NCI-H1436 (cell line): Measurements from ENCODE around the gene CASP10.
"Not testable (repeated sequence)": the region's sequence is repeated elsewhere in the genome, so short reads cannot be mapped to it uniquely, and the experiment has no call there.

Experiments
- DNase-seq: peaks from one replicate; lab custom pipeline; 2025; lab: John Stamatoyannopoulos, UW

The CASP10 gene

DNA sequence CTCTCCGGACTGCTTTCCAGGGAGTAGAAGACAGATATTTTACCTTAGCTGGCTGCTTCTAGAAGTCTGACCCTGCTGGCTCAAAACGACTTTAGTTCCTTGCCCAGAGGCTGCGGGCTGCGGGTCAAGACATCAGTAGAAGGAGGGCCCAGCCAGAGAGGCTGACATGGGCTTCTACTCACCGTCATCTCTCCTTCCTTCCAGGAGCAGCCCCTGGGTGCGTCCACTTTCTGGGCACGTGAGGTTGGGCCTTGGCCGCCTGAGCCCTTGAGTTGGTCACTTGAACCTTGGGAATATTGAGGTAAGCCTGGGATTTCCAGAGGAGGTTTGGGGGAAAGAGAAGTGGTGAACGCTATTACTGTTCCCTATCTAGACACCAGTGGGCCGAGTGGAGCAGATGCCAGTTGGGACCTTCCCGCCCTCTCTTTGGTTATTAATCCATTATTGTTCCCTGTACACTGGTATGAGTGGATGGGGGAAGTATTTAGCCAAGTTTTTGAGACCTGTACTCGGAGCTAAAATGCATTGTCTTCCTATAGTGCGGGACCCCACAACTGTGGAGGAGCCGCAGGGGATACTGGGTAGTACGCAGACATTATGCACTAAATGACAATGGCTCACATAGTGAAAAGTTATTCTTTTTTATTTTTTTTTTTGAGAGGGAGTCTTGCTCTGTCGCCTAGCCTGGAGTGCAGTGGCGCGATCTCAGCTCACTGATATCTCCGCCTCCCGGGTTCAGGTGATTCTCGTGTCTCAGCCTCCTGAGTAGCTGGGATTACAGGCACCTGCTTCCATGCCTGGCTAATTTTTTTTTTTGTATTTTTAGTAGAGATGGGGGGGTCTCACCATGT, 51.1 kb downstream of the CASP10 start:
- no peak for DNase-seq

DNA sequence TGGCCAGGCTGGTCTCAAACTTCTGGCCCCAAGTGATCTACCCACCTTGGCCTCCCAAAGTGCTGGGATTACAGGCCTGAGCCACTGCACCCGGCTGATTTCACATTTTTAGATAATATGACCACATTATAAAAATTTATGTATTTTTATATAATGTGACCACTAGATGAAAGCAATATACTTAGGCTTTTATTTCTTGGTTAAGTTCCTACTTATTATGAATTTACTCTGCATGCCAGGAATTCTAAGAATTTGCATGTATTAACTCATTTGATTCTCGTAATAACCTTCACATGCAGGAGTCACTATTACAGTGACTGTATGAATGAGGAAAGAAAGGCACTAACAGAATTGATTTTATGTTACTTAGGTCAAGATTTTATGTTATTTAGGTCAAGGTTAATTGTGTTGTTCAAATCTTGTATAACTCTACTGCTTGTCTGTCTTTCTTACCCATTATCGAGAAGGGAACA, 51.8 kb downstream of the CASP10 start:
- no peak for DNase-seq

DNA sequence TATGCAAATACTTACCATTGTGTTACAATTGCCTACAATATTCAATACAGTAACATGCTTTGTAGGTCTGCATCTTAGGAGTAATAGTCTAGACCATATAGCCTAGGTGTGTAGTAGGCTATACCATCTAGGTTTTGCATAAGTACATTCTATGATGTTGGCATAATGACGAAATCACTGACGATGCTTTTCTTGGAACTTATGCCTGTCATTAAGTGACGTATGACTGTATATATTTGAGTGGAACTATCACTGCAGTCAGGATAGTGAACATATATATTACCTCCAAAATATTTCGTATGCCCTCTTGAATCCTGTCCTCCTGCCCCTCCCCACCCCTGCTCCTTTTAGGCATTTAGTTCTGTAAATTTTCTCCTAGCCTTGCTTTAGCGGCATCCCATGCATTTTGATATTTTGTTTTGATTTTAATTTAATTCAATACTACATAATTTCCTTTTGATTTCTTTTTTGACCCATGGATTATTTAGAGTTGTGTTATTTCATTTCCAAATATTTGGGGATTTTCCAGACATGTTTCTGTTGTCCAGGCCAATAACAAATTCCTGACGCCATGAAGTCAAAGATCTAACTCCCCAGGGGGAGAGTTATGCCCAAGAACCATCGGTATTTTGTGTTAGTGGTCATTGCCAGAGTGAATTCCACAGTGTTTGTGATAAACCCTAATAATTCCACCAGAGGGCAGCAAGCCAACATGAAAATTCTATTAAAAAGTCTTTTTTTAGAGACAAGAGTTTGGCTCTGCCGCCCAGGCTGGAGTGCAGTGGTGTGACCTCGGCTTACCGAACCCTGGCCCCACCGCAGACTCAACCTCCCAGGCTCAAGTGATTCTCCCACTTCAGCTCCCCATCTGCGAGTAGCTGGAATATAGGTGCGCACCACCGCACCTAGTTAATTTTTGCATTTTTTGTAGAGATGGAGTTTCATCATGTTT, 53.2 kb downstream of the CASP10 start:
- no peak for DNase-seq

DNA sequence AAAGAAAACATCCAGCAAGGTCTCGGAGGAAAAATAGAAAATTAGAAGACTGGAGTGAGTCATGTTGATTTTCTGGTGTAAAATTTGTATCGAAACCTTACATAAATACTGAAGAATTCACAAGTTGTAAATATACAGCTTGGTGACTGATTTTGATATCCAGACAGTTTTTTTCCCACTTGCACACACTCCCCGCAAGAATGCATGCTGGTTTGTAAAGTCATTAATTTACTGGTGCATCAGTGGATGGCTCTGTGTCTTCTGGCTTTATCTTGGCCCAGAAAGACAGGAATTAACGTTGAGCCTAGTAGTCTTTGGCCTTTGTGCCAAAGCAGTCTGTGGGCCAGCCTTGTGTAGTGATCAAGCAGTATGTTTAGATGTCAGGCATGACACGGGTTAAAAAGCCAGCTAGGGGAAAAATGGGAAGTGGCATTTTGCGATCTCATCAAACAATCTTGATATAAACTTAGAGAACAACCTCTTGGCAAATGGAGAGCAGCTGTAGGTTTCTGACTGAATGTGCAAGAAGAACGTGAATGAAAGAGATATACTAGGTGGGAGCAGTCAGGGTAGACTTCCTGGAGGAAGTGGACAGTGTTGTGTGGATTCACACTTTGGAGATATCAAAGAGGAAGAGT, 54.7 kb downstream of the CASP10 start:
- no peak for DNase-seq

DNA sequence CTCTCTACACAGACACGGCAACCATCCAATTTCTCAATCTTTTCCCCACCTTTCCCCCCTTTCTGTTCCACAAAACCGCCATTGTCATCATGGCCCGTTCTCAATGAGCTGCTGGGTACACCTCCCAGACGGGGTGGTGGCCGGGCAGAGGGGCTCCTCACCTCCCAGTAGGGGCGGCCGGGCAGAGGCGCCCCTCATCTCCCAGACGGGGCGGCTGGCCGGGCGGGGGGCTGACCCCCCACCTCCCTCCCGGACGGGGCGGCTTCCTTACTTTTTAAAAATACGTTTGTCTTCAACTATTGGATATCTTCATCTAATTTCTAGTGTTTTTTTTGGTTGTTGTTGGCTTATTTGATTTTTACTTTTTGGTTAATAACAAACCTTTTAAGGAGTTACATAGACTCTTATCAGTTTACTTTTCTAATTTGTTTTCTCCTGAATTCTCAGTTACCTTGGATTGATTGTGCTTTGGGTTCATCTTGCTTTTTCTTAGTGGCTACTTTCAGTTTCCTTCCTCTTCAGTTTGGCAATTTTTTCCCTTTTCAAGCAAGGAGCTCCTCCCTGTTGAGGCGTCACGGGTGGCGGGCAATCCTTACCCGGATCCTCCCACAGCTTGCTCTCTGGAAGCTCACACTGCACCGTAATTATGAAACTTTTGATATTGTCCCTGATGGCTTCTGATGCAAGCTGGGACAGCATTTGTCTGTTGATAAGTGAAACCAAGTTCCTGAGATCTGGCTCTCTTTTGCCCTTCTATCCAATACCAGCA, 56.4 kb downstream of the CASP10 start:
- DNase-seq, result not testable (repeated sequence)

DNA sequence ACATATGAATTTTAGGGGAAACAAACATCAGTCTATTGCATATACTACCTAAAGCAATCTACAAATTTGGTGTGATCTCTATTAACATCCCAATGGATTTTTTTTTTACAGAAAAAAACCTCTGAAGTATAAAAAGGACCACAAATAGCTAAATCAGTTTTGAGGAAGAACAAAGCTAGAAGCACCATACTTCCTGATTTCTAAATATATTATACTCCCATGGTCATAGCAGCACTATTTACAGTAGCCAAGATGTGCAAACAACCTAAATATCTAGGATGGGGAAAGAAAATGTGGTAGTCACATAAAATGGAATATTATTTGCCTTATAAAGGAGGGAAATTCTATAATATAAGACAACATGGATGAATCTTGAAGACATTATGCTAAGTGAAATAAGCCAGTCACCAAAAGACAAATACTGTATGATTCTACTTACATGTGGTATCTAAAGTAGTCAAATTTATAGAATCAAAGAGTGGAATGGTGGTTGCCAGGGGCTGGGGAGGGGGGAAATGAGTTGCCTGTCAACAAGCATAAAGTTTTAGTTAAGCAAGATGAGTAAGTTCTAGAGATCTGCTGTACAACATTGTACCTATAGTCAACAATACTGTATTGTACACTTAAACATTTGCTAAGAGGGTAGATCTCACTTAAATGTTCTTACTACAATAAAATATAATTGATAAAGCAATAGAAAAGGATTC, 59.8 kb downstream of the CASP10 start:
- no peak for DNase-seq

DNA sequence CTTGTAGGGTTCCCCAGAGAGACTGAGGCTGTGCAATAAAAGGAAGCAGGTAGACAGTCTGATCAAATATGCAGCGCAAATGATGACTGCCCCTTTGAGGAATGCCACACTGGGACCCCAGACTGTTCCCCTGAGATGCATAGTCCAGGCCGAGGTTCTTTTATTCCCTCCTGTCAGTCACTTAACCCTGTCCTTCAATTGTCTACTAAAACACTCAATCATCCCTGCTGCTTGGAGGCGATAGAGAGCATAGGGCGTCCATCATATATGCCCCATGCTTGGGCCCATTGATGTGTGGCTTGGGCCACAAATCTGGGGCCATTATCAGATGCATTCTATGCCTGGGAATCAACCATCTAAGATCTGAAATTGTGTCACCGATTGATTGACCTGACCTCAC, 61.9 kb downstream of the CASP10 start:
- DNase-seq, result no peak

DNA sequence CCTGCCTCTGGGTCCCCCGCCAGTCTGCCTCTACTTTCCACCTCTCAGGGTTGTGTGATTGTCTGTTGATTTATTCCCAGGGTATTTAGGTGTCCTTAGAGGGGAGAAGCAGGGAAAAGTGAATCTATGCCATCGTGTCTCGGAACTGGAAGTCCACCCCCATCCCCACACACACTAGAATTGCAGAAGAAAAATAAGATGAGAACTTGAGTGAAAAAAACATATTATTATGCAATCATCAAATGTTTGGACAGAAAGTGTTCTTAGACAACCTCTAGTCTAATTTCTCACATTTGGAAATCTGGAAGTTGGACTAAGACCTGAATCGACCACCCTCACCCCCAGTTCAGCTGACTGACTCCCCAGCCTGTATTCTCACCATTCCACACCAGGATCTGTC, 63.3 kb downstream of the CASP10 start:
- no peak for DNase-seq

DNA sequence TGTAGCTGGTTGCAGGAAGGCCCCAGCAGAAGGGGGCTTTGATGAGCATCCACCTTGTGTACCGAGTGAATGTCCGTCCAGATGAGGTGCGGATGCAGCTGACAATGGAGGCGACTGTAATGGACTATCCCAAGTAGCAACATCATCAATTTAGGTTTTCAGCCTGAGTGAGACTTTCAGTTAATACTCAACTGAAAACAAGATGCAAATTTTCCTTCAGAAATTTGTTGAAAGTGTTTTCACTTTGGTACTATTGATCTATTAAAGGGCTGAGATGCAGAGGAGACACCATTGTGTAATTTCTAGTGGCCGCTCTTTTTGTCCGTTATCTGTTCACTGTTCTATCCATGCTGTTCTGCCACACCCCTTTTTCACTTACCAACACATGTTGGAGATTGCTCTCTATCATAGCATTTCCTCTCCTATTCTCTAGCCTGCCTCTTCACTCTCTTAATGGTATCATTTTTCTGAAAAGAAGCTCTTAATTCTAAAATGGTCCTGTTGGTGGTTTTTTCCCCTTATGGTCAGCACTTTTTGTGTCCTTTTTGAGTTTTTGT, 65.4 kb downstream of the CASP10 start:
- no peak for DNase-seq

DNA sequence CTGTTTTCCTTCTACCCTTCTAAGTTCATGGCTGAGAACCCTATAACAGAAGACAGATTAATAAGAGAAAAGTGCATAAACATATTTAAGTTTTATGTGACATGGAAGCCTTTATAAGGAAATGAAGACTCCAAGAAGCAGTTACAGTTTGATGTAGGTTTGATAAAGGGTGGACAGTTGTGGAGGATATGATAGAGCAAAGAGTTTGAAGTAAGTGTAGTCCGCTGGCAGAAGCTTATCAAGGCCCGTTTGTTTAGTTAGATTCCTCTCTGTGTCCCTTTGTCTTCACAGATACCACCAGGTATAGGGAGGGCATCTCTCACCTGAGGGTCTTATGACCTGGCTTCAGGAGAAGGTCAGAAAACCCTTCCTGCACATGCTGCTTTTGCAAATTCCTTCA, 66.9 kb downstream of the CASP10 start:
- DNase-seq, result no peak

DNA sequence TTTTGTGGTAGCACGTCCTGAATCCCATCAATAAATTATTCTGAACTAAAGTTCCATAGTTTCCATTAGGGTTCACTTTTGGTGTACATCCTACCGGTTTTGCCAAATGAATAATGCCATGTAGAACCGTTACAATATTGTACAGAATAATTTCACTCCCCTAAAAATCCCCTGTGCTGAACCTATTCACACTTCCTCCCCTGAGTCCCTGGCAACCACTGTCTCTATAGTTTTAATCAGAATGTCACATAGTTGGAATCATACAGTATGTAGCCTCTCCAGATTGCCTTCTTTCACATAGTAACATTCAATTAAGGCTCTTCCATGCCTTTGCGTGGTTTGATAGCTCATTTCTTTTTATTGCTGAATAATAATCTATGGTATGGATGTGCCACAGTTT, 67.8 kb downstream of the CASP10 start:
- no peak for DNase-seq

DNA sequence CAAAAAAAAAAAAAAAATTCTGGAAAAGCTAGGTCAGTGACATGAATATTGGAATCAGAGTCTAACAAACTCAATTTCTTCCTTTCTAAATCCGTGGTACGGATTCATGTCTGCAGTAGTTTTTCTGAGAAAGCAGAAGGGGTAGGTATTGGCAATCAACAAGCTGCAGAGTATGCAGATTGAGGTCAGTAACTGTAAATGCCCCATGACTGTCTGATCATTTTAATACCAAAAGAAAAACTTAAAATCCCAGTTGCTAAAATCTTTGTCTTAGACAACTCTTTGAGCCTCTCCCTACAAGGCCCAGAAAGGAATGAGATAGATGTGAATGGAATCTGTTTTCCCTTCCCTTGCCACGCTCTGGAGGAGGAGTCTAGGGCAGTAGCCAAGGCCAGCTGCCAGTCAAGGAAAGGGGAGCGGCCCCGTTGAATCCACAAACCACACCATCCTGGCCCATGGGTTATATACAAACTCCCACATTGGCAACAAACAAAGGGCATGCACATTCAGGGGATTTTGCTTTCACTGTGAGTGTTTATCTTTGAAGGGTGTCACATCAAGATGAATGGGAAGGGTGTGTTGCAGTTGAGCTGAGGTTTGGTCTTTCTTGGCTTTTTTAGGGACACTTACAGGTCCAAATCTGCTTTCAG, 71.3 kb downstream of the CASP10 start:
- DNase-seq, result no peak

DNA sequence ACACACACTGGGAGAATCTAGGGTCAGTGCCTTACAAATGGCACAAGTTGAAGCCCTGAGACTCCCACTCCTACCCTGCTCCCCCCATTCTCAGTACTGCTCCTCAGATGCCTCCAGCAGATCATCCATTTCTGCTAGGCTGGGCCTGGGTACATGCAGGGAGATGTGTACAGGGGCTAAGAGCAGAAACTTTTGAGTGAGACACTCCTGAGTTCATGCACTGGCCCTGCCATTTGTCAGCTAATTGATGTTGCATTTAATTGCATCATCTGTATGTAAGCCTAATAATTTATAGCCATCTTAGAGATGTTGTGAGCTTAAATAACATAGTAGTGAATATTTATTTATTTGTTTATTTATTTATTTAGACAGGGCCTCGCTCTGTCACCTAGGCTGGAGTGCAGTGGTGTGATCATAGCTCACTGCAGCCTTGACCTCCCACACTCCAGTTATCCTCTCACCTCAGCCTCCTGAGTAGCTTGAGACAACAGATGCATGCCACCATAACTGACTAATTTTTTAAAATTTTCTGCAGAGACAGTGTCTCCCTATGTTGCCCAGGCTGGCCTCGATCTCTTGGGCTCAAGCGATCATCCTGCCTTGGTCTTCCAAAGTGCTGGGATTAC, 72.6 kb downstream of the CASP10 start:
- no peak for DNase-seq

DNA sequence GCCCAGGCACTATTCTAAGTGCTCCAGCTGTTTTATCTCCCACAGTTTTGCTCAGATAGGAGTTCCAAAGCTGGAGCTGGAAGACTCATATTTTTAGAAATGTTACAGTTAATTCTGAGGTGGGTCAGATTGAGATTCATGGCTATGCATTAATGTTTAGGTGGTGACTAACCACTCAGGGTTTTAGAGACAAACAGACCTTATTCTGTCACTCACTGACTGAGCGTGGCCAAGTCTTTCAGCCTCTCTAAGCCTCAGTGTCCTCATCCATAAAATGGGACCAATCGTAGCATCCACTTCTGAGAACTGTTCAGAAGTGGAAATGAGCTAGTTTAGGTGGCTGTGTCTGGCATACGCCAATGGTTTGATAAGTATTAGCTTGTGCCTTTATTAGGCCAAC, 73.1 kb downstream of the CASP10 start:
- no peak for DNase-seq

DNA sequence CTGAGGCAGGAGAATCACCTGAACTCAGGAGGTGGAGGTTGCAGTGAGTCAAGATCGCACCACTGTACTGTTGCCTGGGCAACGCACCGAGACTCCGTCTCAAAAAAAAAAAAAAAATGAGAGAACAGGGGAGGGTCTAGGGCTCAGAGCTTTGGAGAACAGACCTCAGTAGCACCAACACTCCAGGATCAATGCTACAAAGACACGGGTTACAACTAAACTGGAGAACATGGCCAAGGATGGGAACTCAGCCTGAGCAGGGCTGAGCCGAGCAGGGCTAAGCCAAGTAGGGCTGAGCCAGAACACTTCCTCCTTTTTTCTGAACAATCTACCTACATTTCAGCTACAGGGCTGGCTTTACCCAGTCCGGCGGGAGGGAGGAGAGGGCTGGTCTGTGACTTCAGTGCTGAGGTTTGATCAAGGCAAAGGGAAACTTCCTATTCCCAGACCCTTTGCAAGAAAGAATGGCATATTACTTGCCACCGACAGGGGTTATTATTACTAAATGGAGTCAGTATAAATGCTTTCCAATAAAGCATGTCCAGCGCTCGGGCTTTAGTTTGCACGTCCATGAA, 74.5 kb downstream of the CASP10 start:
- no peak for DNase-seq

DNA sequence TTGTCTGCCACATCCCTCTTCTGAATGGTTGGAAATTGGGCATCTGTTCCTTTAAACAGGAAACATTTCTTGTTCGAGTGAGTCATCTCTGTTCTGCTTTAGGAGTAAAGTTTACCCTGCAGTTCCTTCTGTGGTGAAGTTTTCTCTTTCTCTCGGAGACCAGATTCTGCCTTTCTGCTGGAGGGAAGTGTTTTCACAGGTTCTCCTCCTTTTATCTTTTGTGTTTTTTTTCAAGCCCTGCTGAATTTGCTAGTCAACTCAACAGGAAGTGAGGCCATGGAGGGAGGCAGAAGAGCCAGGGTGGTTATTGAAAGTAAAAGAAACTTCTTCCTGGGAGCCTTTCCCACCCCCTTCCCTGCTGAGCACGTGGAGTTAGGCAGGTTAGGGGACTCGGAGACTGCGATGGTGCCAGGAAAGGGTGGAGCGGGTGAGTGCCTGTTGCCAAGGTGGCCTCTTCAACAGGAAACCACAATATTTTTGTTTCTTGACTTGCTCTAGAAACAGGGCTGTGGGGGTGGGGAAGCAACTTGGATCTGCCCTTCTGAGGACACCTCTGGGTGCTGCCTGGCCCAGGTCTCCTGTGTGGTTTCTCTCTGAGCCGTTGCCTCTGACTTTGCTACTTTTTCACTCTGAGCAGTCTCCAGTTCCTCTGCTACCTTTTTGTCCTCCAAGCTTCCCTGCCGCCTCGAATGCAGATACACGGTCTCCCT, 75.2 kb downstream of the CASP10 start:
- peak; percentile 26 for DNase-seq

DNA sequence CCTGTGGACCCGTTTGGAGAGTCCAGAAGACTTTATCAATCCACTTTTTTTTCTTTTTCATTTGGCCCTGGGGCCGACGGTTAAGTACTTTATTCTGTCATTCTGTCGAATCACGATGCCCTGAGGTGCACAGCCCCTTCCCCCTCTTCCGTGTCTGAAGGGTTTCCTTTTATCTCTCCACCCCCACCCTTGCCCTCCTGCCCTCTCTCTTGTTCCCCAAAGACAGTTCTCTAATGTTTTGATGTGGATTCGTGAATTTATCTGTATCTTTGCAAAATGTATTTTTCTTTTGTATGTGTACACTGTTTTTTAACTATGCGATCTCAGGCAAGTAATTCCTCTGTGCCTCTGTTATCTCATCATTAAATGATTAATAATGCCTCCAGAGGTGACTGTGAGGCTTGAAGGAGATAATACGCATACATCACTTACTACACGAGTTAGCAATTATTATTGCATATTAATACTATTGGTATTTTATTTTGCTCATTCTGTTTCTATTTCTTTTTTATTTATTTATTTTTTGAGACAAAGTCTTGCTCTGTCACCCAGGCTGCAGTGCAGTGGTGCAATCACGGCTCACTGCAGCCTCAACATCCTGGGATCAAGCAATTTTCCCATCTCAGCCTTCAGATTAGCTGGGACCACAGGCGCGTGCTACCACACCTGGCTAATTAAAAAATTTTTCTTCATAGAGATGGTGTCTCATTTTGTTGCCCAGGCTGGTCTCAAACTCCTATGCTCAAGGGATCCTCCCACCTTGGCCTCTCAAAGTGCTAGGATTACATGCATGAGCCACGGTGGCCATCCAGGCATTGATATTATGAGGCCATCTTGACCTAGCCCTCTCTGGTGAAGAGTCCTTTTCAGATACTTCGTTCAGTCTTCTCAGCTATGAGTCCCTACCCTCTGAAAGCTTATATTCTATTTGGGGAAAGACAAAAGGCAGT, 76.0 kb downstream of the CASP10 start:
- no peak for DNase-seq
